Smooth muscle cell (in vitro differentiated cells): ENCODE measurements around the gene GALNT3. TPM values are rescaled to one million over a fixed set of nuclear protein-coding genes. Genes with fewer than 3 reads are reported as not detected.

Experiments
- polyA plus RNA-seq: library from polyadenylated mRNA; unstranded; fragments of >200 nt; fragmentation: Nextera tagmentation; extraction: Ambion mirVana; gene quantifications from 2 replicates; pipeline ENCODE4 v1.2.1, GENCODE V29; 2016
- total RNA-seq: library from RNA; depleted of rRNA; stranded (reverse); fragments of >200 nt; gene quantifications from 2 replicates; pipeline ENCODE4 v1.2.3, GENCODE V29; 2014

GALNT3 gene
- total and polyA plus RNA-seq, 2 experiments from 2014 or later, result 4.6 to 32.4 TPM

Other genes with a start within 250 kb of the GALNT3 start
- 21.1 and 48.0 TPM in 2 replicates for gene TTC21B, start 159.5 kb upstream of the GALNT3 start, total RNA-seq
- gene TTC21B, start 159.5 kb upstream of the GALNT3 start, polyA plus RNA-seq, result 5.5 and 5.8 TPM in 2 replicates